Non-pigmented ciliary epithelial cell (primary cell): ENCODE results near the gene PLEKHA5.
A peak's percentile ranks its signal among the peaks of the same experiment; 100 is the strongest.
"Not testable (repeated sequence)": the region's sequence is repeated elsewhere in the genome, so short reads cannot be mapped to it uniquely, and the experiment has no call there.

Experiments
- DNase-seq: peaks from one replicate; pipeline ENCODE4 v3.0.0-alpha.2; 2010; ENCODE audit warnings: low read depth

PLEKHA5 gene

DNA sequence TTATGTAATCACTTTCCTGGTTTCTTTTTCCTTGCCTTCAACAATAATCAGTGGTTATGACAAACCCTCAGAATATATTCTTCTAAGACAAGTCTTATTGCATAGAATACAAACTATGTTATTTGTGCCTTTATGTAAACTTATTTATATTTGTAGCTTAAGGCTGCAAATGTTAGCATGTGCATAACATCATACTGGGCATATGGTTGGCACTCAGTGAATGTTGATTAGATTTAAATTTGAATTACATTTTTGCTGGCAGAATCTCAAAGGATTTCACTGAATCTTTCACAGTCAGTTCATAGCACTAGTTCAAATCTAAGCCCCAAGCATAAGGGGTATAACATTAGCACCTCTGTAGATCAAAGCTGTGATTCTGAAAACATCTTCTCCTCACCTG is 196.6 kb downstream of the PLEKHA5 start:
- no peak for DNase-seq

DNA sequence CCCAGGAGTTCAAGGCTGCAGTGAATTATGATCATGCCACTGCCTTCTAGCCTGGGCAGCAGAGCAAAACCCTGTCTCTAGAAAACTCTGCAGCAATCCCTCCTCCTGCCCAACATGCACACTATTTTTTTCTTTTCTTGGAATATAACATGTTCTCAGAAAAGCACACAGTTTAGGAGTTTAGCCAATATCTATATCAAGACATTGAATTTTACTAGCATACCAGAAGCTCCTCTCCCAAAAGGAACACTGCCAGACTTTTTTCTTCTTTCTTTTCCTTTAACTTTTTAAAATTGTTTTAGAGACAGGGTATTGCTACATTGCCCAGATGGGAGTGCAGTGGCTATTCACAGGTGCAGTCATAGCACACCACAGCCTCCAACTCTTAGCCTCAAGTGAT is 202.7 kb downstream of the PLEKHA5 start:
- no peak for DNase-seq

DNA sequence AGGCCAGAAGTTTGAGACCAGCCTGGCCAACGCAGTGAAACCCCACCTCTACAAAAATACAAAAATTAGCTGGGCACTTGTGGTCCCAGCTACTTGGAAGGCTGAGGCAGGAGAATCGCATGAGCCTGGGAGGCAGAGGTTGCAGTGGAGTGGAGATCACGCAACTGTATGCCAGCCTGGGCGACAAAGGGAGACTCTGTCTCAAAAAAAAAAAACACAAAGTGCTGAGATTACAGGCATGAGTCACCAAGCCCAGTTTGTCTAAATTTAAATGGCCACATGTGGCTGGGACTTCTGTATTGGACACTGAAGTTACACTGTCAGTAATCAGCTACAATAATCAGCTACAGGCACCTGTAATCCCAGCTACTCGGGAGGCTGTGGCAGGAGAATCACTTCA is 208.9 kb downstream of the PLEKHA5 start:
- DNase-seq: no peak

DNA sequence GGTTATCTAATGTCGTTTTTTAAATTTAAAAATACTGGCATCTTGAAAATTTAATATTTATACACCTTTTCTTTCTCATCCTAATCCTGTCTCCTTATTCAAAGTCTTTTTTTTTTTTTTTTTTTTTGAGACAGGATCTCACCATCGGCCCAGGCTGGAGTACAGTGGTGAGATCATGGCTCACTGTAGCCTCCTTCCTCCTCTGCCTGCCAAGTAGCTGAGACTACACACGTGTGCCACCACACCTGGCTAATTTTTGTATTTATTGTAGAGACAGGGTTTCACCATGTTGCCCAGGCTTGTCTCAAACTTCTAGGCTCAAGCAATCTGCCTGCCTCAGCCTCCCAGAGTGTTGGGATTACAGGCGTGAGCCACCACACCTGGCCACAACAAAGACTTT is 221.3 kb downstream of the PLEKHA5 start:
- DNase-seq: not testable (repeated sequence)

- DNase-seq: no peak
Observed at GRCh38 chr12:19351346-19351745, 221.8 kb downstream of the PLEKHA5 start.

DNA sequence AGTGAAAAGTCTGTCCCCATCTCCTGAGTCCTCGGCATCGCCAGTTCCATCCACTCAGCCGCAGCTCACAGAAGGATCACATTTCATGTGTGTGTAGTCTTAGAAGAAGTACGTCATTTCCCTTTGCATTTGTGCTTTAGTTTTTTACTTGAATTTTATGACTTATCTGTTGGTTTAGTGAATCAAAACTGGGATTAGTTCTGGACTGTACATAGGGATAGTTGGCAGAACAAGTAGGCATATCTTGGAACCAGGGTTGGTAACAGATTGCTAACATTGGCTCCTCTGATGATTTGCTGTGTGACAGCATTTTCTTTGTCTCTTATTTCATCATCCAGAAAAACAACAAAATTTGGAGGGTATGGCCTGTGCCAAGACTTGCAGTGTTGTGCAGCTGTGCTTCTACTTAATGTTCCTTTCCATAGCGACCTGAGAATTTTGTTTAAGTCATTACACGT is 240.2 kb downstream of the PLEKHA5 start:
- DNase-seq: peak; percentile 15

- no peak for DNase-seq
Observed at GRCh38 chr12:19373586-19373985, 244.1 kb downstream of the PLEKHA5 start.

DNA sequence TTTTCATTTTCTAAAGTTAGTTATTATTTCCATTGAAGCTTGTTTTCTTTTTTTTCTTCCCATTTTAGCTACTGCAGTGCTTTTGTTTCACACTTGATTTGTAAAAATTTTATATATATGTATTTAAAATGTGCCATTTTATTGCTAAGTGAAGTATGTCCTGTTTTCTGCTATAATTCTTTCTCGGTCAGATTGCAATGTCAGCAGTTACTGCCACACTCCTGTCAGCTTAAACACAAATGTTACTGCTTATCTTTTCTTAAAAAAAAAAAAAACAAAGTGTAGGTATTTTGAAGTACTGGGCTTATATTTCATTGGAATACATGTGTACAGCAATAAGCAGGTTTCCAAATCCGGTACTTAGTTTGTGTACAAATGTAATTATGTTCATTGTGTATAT is 246.4 kb downstream of the PLEKHA5 start:
- DNase-seq: no peak

DNA sequence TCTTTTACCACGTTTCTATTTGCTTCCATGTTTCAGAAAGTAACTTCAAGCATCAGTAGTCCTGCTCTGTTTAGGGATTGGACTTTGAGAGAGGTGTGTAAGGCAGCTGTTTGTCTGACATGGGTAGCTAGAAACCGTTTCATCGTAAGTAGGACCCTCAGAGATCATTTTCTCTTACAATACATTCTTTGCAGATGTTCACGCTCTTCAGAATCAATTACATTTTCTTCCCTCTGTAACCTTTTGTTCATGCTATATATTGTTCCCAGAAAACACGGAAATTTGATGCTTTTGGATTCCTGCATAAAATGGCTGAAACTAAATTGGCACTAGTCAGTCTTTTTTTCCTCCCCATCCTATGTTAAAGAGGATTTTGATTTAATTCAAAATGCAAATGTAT is 247.2 kb downstream of the PLEKHA5 start:
- no peak for DNase-seq

DNA sequence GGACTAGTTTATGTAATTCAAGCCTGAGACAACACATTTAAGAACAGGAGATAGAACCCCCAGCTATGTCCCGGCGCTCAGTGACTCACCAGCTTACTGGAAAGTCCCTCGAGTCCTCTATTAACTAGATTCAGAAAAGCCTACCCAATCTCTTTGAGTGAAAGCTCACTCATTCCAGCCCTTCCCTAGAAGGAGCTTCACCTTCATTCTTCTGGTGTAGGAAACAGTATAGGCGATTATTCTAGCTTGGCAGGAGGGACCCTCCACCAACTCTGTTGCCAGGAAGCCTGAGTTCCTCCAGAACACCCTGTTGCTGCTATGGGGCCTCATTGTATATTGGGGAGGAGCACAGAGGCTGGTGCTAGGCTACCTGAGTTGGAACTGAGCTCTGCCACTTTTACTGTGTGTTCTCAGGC is 252.6 kb downstream of the PLEKHA5 start:
- DNase-seq: peak; percentile 73

DNA sequence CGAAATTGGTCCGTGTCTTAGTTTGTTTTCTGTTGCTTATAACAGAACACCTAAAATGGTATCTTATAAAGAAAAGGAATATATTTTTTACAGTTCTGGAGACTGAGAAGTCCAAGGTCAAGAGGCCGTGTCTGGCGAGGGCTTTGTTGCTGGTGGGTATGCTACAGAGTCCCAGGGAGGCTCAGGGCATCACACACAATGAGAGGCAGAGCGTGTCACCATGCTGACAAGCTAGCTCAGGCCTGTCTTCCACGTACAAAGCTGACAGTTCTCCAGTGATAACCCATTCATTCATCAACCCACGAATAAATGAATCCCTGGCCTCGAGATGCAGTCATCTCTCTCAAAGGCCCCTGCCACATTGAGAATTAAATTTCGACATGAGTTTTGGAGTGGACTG is 253.0 kb downstream of the PLEKHA5 start:
- DNase-seq: no peak

- no peak for DNase-seq
Observed at GRCh38 chr12:19387161-19387560, 257.6 kb downstream of the PLEKHA5 start.

GRCh38 chr12:19388131-19388549 is 258.6 kb downstream of the PLEKHA5 start:
- DNase-seq: no peak

- no peak for DNase-seq
Observed at GRCh38 chr12:19390051-19390598, 260.6 kb downstream of the PLEKHA5 start.

DNA sequence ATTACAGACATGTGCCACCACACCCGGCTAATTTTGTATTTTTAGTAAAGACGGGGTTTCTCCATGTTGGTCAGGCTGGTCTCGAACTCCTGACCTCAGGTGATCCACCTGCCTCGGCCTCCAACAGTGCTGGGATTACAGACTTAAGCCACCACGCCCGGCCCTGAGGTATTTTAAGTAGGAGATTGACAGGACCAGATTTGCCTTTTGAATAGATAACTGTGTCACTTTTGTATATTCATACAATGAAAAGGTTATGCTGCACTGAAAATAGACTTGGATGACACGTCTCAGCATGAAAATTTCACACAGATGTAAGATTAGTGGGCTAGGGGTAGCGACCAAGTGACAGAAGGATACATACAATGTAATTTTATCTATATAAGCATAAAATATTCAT is 263.1 kb downstream of the PLEKHA5 start:
- DNase-seq: not testable (repeated sequence)

- DNase-seq: no peak
Observed at GRCh38 chr12:19394385-19394784, 264.9 kb downstream of the PLEKHA5 start.

DNA sequence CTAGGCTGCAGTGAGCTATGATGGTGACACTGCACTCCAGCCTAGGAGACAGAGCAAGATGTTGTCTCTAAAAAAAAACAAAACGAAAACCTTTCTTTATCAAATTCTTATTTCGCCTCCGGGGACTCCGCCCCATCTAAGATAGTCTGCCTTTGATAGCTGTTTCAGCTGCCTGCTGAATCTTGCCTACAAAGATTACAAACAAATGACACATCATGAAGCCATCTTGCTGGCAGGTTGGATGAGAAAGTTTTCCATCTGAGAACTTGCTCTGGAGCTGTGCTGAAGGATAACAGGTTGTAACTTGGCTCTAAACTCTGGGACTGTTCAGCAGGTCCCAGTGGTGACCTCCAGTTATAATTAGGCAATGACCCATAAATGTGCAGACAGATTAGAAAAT is 268.0 kb downstream of the PLEKHA5 start:
- no peak for DNase-seq

DNA sequence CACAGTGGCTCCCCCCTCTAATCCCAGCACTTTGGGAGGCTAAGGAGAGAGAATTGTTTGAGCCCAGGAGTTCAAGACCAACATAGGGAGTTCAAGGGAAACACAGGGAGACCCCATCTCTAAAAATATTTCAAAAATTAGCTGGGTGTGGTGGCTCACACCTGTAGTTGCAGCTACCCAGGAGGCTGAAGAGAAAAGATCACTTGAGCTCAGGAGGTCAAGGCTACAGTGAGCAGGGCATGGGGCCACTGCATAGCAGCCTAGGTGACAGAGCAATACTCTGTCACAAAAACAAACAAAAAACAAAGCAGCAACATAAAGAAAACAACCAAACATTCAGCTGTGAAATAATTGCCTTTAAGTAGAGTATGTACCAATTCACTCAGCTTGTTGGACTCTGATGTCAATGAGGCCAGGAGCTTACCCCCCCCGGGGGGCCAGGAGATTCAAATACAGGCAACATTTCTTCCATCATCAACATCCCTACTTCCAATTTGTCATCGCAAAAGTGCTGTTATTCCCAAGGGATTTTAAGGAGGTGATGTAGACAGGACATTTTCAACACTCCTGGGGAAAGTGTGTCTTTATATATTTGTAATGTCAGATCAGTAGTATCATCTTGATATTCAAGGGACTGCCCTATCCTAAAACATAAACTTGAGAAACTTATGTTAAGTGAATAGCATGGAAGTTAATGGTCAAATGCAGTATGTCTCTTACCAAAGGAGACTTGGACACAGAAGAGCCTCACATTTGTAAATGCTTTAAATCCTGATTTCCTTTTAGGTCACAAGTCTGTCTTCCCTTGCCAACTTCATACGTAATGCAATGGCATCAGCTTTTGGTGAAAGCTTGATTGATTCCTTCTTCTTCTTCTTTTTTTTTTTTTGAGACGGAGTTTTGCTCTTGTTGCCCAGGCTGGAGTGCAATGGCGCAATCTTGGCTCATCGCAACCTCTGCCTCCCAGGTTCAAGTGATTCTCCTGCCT is 269.1 kb downstream of the PLEKHA5 start:
- no peak for DNase-seq

GRCh38 chr12:19400649-19401285 is 271.2 kb downstream of the PLEKHA5 start:
- not testable (repeated sequence) for DNase-seq

DNA sequence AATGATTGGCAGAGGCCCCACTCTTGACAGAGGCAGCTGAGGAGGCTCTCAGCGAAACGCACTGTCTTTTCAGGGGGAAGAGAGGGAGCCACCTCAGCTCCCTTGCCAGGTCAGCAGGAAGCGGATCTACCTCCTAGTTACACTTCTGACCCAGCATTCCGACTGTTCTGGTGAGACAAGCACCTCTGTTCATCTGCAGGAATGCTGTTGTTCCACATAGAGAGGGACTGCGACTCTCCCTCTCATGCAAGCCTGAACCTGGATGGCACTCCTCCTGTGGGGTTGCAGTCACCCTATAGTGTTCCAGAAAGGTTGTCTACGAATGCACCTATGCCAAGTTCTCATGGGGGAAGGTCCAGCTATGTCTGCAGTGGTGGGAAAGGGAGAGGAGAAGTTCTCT is 272.7 kb downstream of the PLEKHA5 start:
- no peak for DNase-seq

- peak; percentile 31 for DNase-seq
Observed at GRCh38 chr12:19402743-19403431, 273.4 kb downstream of the PLEKHA5 start.

DNA sequence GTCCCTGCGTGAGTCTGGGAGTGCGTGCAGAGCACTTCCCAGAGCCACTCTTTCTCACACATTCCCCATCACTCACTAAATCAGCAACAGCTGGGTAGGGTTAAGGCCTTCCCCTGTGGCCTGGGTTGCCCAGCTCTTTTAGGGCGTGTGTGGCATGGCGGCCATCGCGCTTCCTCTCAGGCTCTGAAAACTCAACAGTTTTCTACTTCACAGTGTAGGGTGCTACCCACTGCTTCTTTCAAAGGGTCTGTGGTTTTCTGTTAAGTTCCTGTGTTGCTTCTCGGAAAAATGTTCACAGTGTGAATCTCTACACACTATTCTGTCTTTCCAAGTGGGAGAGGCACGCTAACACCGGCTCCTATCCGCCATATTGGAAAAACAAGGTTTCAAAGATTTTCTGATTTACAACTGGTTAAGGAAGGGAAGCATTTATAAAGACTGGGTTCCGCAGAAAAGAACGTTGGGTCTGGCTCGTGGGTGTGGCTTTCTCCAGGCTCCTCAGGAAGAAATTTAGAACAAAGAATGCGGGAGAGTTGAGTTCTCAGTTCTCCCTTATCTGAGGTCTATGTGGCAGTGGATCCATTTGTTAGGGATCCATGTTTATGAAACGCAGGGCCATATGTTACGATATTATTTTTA is 274.8 kb downstream of the PLEKHA5 start:
- DNase-seq: no peak
